T1000 (cell line): ENCODE data around the gene RUNX3.
"Not testable (repeated sequence)": the region's sequence is repeated elsewhere in the genome, so short reads cannot be mapped to it uniquely, and the experiment has no call there.

Source experiments
- DNase-seq: peaks from one replicate; lab custom pipeline; 2025; ENCODE audit warnings: mixed read lengths; lab: John Stamatoyannopoulos, UW

RUNX3 gene

GRCh38 chr1:24912376-24913273 lies 17.5 kb downstream of the RUNX3 start:
- DNase-seq: no peak

GRCh38 chr1:24911651-24912155 lies 18.4 kb downstream of the RUNX3 start:
- DNase-seq: no peak

- no peak for DNase-seq
These were observed 19.1 kb downstream of the RUNX3 start for GRCh38 chr1:24910751-24911650.

- DNase-seq: no peak
These were observed 19.9 kb downstream of the RUNX3 start for GRCh38 chr1:24910210-24910609.

GRCh38 chr1:24909388-24909898 lies 20.6 kb downstream of the RUNX3 start:
- DNase-seq: no peak

GRCh38 chr1:24908591-24909259 lies 21.4 kb downstream of the RUNX3 start:
- DNase-seq: no peak

GRCh38 chr1:24907587-24908294 lies 22.3 kb downstream of the RUNX3 start:
- DNase-seq: not testable (repeated sequence)

- no peak for DNase-seq
These were observed 23.2 kb downstream of the RUNX3 start for GRCh38 chr1:24906760-24907490.

GRCh38 chr1:24905979-24906720 lies 23.9 kb downstream of the RUNX3 start:
- DNase-seq: no peak

- DNase-seq: no peak
These were observed 24.6 kb downstream of the RUNX3 start for GRCh38 chr1:24905355-24905978.

- DNase-seq: no peak
These were observed 25.2 kb downstream of the RUNX3 start for GRCh38 chr1:24904731-24905354.

GRCh38 chr1:24903955-24904730 lies 25.9 kb downstream of the RUNX3 start:
- DNase-seq: no peak

- no peak for DNase-seq
These were observed 26.5 kb downstream of the RUNX3 start for GRCh38 chr1:24903560-24903954.

GRCh38 chr1:24903011-24903461 lies 27.0 kb downstream of the RUNX3 start:
- DNase-seq: no peak

- DNase-seq: no peak
These were observed 27.6 kb downstream of the RUNX3 start for GRCh38 chr1:24902471-24902891.

GRCh38 chr1:24901791-24902470 lies 28.1 kb downstream of the RUNX3 start:
- no peak for DNase-seq
